GM19025 (cell line): ENCODE results near the gene PLCB4.

Experiments used
- ATAC-seq: cut with Tn5 transposase; IDR thresholded peaks from one replicate; pipeline ENCODE4 v1.9.1; 2021; ENCODE audit warnings: mild to moderate bottlenecking, low read depth, moderate library complexity; ENCODE audit not compliant: unreplicated experiment

The PLCB4 gene

GRCh38 chr20:9467995-9468394 is 399.1 kb downstream of the PLCB4 start:
- no peak for ATAC-seq

GRCh38 chr20:9474835-9475415 is 406.0 kb downstream of the PLCB4 start:
- no peak for ATAC-seq

GRCh38 chr20:9475456-9475855 is 406.6 kb downstream of the PLCB4 start:
- no peak for ATAC-seq

- ATAC-seq: no peak
Measured at GRCh38 chr20:9476174-9476573, 407.3 kb downstream of the PLCB4 start.

GRCh38 chr20:9476637-9477036 is 407.8 kb downstream of the PLCB4 start:
- no peak for ATAC-seq

GRCh38 chr20:9478771-9479170 is 409.9 kb downstream of the PLCB4 start:
- no peak for ATAC-seq

- no peak for ATAC-seq
Measured at GRCh38 chr20:9480066-9480465, 411.2 kb downstream of the PLCB4 start.

- no peak for ATAC-seq
Measured at GRCh38 chr20:9482180-9482579, 413.3 kb downstream of the PLCB4 start.

- ATAC-seq: no peak
Measured at GRCh38 chr20:9483131-9483530, 414.2 kb downstream of the PLCB4 start.

GRCh38 chr20:9485614-9486340 is 416.9 kb downstream of the PLCB4 start:
- no peak for ATAC-seq

- ATAC-seq: no peak
Measured at GRCh38 chr20:9487231-9487630, 418.3 kb downstream of the PLCB4 start.

GRCh38 chr20:9488063-9488462 is 419.2 kb downstream of the PLCB4 start:
- no peak for ATAC-seq

GRCh38 chr20:9490161-9490560 is 421.3 kb downstream of the PLCB4 start:
- ATAC-seq: no peak

- ATAC-seq: no peak
Measured at GRCh38 chr20:9490631-9491030, 421.7 kb downstream of the PLCB4 start.

- ATAC-seq: no peak
Measured at GRCh38 chr20:9491324-9491723, 422.4 kb downstream of the PLCB4 start.

GRCh38 chr20:9492067-9492466 is 423.2 kb downstream of the PLCB4 start:
- no peak for ATAC-seq

- no peak for ATAC-seq
Measured at GRCh38 chr20:9493803-9494202, 424.9 kb downstream of the PLCB4 start.

GRCh38 chr20:9495701-9496100 is 426.8 kb downstream of the PLCB4 start:
- no peak for ATAC-seq

GRCh38 chr20:9496155-9496554 is 427.3 kb downstream of the PLCB4 start:
- no peak for ATAC-seq

- ATAC-seq: no peak
Measured at GRCh38 chr20:9498322-9498721, 429.4 kb downstream of the PLCB4 start.

- no peak for ATAC-seq
Measured at GRCh38 chr20:9499126-9499899, 430.4 kb downstream of the PLCB4 start.

GRCh38 chr20:9500121-9500520 is 431.2 kb downstream of the PLCB4 start:
- no peak for ATAC-seq
